Breast epithelium (tissue), 4 donors: Measurements from ENCODE around the gene SEMA3C. TPM values are rescaled to one million over a fixed set of nuclear protein-coding genes. Genes with fewer than 3 reads are reported as not detected.
A peak's percentile ranks its signal among the peaks of the same experiment; 100 is the strongest.
"Not testable (repeated sequence)": the region's sequence is repeated elsewhere in the genome, so short reads cannot be mapped to it uniquely, and the experiment has no call there.

Experiments used
- DNase-seq, 2 donors: peaks; one replicate each; pipeline ENCODE4 v3.0.0-alpha.2; 2019; ENCODE audit warnings: low spot score in 2 of 2
- H3K27ac ChIP-seq, 2 donors: fragments of 200-600 bp; sonication (generic) in 1 of 2; one replicate each; pipeline ENCODE4 v1.5.1; 2016 to 2019; ENCODE audit warnings: mild to moderate bottlenecking in 1 of 2
- H3K27me3 ChIP-seq, 2 donors: fragments of 200-600 bp; sonication (generic) in 1 of 2; one replicate each; pipeline versions ENCODE4 v1.5.1 to v1.6.0; 2017 to 2019; ENCODE audit warnings: control low read depth in 1 of 2, mild to moderate bottlenecking in 1 of 2
- H3K36me3 ChIP-seq: fragments of 200-600 bp; one replicate; pipeline ENCODE4 v1.5.1; 2019
- H3K4me1 ChIP-seq, 2 donors: fragments of 200-600 bp; sonication (generic); one replicate each; pipeline ENCODE4 v1.5.1; 2016 to 2019; ENCODE audit warnings: control low read depth in 1 of 2
- H3K4me3 ChIP-seq, 3 donors: fragments of 200-600 bp; sonication (generic); 1 replicate in 2 of 3; 2 replicates in 1 of 3; pipeline ENCODE4 v1.5.1; 2016 to 2019; ENCODE audit warnings: mild to moderate bottlenecking in 3 of 3, moderate library complexity in 2 of 3
- H3K9me3 ChIP-seq, 2 donors: fragments of 200-600 bp; sonication (generic) in 1 of 2; one replicate each; pipeline ENCODE4 v1.5.1; 2016 to 2019; ENCODE audit warnings: control low read depth in 1 of 2
- CTCF ChIP-seq, 3 donors: fragments of 450-650 bp; IDR thresholded peaks; one replicate each; pipeline ENCODE4 v1.5.1; 2016 to 2017; ENCODE audit warnings: antibody characterized with exemption in 3 of 3, mild to moderate bottlenecking in 3 of 3, moderate library complexity in 3 of 3
- POLR2A ChIP-seq: fragments of 450-650 bp; IDR thresholded peaks from one replicate; pipeline ENCODE4 v1.6.1; 2016; ENCODE audit warnings: antibody characterized with exemption, mild to moderate bottlenecking, moderate library complexity
- POLR2AphosphoS5 ChIP-seq, 3 donors: sonication (generic); formaldehyde crosslinking; IDR thresholded peaks; one replicate each; pipeline ENCODE4 v1.6.1; 2017; ENCODE audit warnings: antibody characterized with exemption in 3 of 3
- intact Hi-C: fragments of 100-400 bp; cut with DNase I; formaldehyde crosslinking; loops from one replicate; pipeline ENCODE4 v1.15.1; 2023; ENCODE audit warnings: low total_unique reads
- total RNA-seq, 3 donors: library from RNA; depleted of rRNA; stranded (reverse); fragments of >200 nt; gene quantifications; one replicate each; pipeline ENCODE4 v1.1.0, GENCODE V29; 2016

SEMA3C gene
- total RNA-seq, 3 donors from 2014 or later, result 67.5 to 157 (median 108) TPM

GRCh38 chr7:80929619-80930018 lies 10.8 kb upstream of the SEMA3C start:
- no peak for TF ChIP-seq POLR2A
- no peak for TF ChIP-seq CTCF (IDR thresholded peaks at IDR 0.05)
- no peak for TF ChIP-seq POLR2AphosphoS5 (IDR thresholded peaks at IDR 0.05)
- H3K4me1 ChIP-seq, result no peaks in the 10 kb centered on the region
- no peak overlapping the region for H3K27ac ChIP-seq
- no peaks in the 10 kb centered on the region for H3K36me3 ChIP-seq
- H3K9me3 ChIP-seq, result no peaks in the 10 kb centered on the region
- H3K27me3 ChIP-seq, result no peaks in the 10 kb centered on the region
- no peak for DNase-seq
- intact Hi-C loops, result no loop called here
- H3K4me3 ChIP-seq, result no peak overlapping the region

GRCh38 chr7:80926955-80927354 lies 8.1 kb upstream of the SEMA3C start:
- H3K4me1 ChIP-seq, H3K36me3 ChIP-seq, H3K27me3 ChIP-seq, H3K9me3 ChIP-seq, intact Hi-C loops, H3K4me3 ChIP-seq, H3K27ac ChIP-seq, DNase-seq: not testable (repeated sequence)

- peak overlapping the region in 1 of 2 donors; percentile 40 for H3K27ac ChIP-seq
Measured at GRCh38 chr7:80924090-80924489, 5.2 kb upstream of the SEMA3C start.

GRCh38 chr7:80923211-80923612 lies 4.4 kb upstream of the SEMA3C start:
- Histone ChIP-seq H3K36me3 (no peaks in the 10 kb centered on the region), H3K4me3 (no peak overlapping the region), H3K9me3 (no peaks in the 10 kb centered on the region), H3K27ac (peak overlapping the region in 1 of 2 donors; percentile 0), H3K4me1 (no peaks in the 10 kb centered on the region), H3K27me3 (no peaks in the 10 kb centered on the region)
- no peak for DNase-seq
- TF ChIP-seq POLR2A (no peak), POLR2AphosphoS5 (IDR thresholded peaks at IDR 0.05) (no peak), CTCF (IDR thresholded peaks at IDR 0.05) (no peak)
- intact Hi-C loops, result no loop called here

More at GRCh38 chr7:80924090-80924489, 5.2 kb upstream of the SEMA3C start:
- intact Hi-C loops, result no loop called here
- H3K4me3 ChIP-seq, result no peak overlapping the region
- no peaks in the 10 kb centered on the region for H3K4me1 ChIP-seq
- TF ChIP-seq POLR2AphosphoS5 (IDR thresholded peaks at IDR 0.05) (no peak), CTCF (IDR thresholded peaks at IDR 0.05) (no peak), POLR2A (no peak)
- no peaks in the 10 kb centered on the region for H3K36me3 ChIP-seq
- no peaks in the 10 kb centered on the region for H3K9me3 ChIP-seq
- no peak for DNase-seq
- H3K27me3 ChIP-seq, result no peaks in the 10 kb centered on the region

GRCh38 chr7:80922253-80923049 lies 3.6 kb upstream of the SEMA3C start:
- intact Hi-C loops, result no loop called here
- H3K27me3 ChIP-seq, result no peaks in the 10 kb centered on the region
- DNase-seq, result peak; percentile 51 to 59
- H3K27ac ChIP-seq, result peak overlapping the region; percentile 50 to 56
- no peaks in the 10 kb centered on the region for H3K9me3 ChIP-seq
- no peak overlapping the region for H3K4me3 ChIP-seq
- TF ChIP-seq POLR2A (no peak), CTCF (IDR thresholded peaks at IDR 0.05) (no peak), POLR2AphosphoS5 (IDR thresholded peaks at IDR 0.05) (no peak)
- no peaks in the 10 kb centered on the region for H3K36me3 ChIP-seq
- H3K4me1 ChIP-seq, result no peaks in the 10 kb centered on the region
